A549 (cell line): ENCODE measurements around the gene SLC12A7. TPM values are rescaled to one million over a fixed set of nuclear protein-coding genes. Genes with fewer than 3 reads are reported as not detected.

Source experiments
- ATAC-seq, 2 experiments: fragments of 200-7000 bp in 1 of 2; fragments of >200 bp in 1 of 2; cut with Nextera tagmentation in 1 of 2; cut with Tn5 transposase in 1 of 2; 3 replicates each; pipeline versions ENCODE4 v1.8.0 to v1.9.1; 2018 to 2020; ENCODE audit warnings: mild to moderate bottlenecking in 1 of 2, moderate library complexity in 1 of 2
- CTCF ChIA-PET: fragments of 300-600 bp; sonication (Branson Sonifier 250); formaldehyde crosslinking; extraction: SDS; loops from one replicate; lab custom pipeline; 2021; ENCODE audit warnings: antibody characterized with exemption, inconsistent platforms; lab: Yijun Ruan, JAX
- POLR2A ChIA-PET: fragments of 350-600 bp; formaldehyde crosslinking; extraction: SDS; loops from one replicate; lab custom pipeline; 2021; ENCODE audit warnings: antibody characterized with exemption, inconsistent platforms; lab: Yijun Ruan, JAX
- DNase-seq, 2 experiments: peaks; one replicate each; pipeline versions ENCODE4 v3.0.0 to v3.0.0-alpha.2; 2011 to 2016; ENCODE audit warnings: low read depth in 1 of 2, low spot score in 1 of 2
- FAIRE-seq: peaks from 2 replicates; lab custom pipeline; 2011; peaks lifted over from hg19 to GRCh38; lab: Jason Lieb, UNC
- H3K27ac ChIP-seq, 2 experiments: fragments of >200 bp; sonication (Bioruptor Twin); formaldehyde crosslinking; 3 replicates each; pipeline ENCODE4 v1.5.1; 2016 to 2017
- H3K4me1 ChIP-seq: fragments of >200 bp; sonication (Bioruptor Twin); formaldehyde crosslinking; 3 replicates; pipeline ENCODE4 v1.6.1; 2016
- H3K4me2 ChIP-seq: fragments of >200 bp; sonication (Bioruptor Twin); formaldehyde crosslinking; 3 replicates; pipeline ENCODE4 v1.6.1; 2016
- H3K4me3 ChIP-seq: fragments of >200 bp; sonication (Bioruptor Twin); formaldehyde crosslinking; 3 replicates; pipeline ENCODE4 v1.5.1; 2016
- H3K9me3 ChIP-seq: fragments of >200 bp; sonication (Bioruptor Twin); formaldehyde crosslinking; 3 replicates; pipeline ENCODE4 v1.6.1; 2016
- CHD2 ChIP-seq: fragments of 150-350 bp; IDR thresholded peaks from 2 replicates; pipeline ENCODE4 v1.6.1; 2014; ENCODE audit warnings: low read length; ENCODE audit not compliant: partially characterized antibody
- CTCF ChIP-seq: fragments of >200 bp; sonication (Bioruptor Twin); formaldehyde crosslinking; IDR thresholded peaks from 3 replicates; pipeline ENCODE4 v1.5.1; 2016
- E2F6 ChIP-seq: IDR thresholded peaks from 2 replicates; pipeline ENCODE4 v1.6.1; 2012; ENCODE audit warnings: low read depth, borderline replicate concordance
- ELK1 ChIP-seq: fragments of 150-350 bp; IDR thresholded peaks from 2 replicates; pipeline ENCODE4 v1.6.1; 2014; ENCODE audit warnings: low read depth, mild to moderate bottlenecking, low read length
- ESRRA ChIP-seq: fragments of 150-350 bp; IDR thresholded peaks from 2 replicates; pipeline ENCODE4 v1.6.1; 2014; ENCODE audit warnings: mild to moderate bottlenecking, low read length, borderline replicate concordance
- FOSB ChIP-seq: fragments of 250-450 bp; sonication (Bioruptor Pico); IDR thresholded peaks from 2 replicates; pipeline ENCODE4 v1.5.0; 2020; ENCODE audit warnings: mild to moderate bottlenecking, moderate library complexity
- GATA3 ChIP-seq: IDR thresholded peaks from 2 replicates; pipeline ENCODE4 v1.6.1; 2012; ENCODE audit warnings: borderline replicate concordance
- HDAC2 ChIP-seq: fragments of 200-600 bp; sonication (generic); IDR thresholded peaks from 2 replicates; pipeline ENCODE4 v1.6.1; 2016
- HES2 ChIP-seq: fragments of >200 bp; sonication (Bioruptor Twin); formaldehyde crosslinking; IDR thresholded peaks from 2 replicates; pipeline ENCODE4 v1.6.1; 2016
- HEYL ChIP-seq: fragments of 250-450 bp; sonication (Bioruptor Pico); IDR thresholded peaks from 2 replicates; pipeline ENCODE4 v1.8.0; 2021; ENCODE audit warnings: mild to moderate bottlenecking, moderate library complexity
- MAX ChIP-seq: IDR thresholded peaks from 2 replicates; pipeline ENCODE4 v1.6.1; 2012
- MAZ ChIP-seq: fragments of 150-350 bp; IDR thresholded peaks from 2 replicates; pipeline ENCODE4 v1.6.1; 2014; ENCODE audit warnings: antibody characterized with exemption, low read depth, low read length, borderline replicate concordance
- NFE2L2 ChIP-seq: fragments of 150-350 bp; conservative IDR thresholded peaks from 2 replicates; pipeline ENCODE4 v1.6.1; 2014; ENCODE audit warnings: low read length
- POLR2A ChIP-seq: IDR thresholded peaks from 2 replicates; pipeline ENCODE4 v1.6.1; 2012; ENCODE audit warnings: mild to moderate bottlenecking, low read length
- RAD21 ChIP-seq, 2 experiments: fragments of >200 bp in 1 of 2; sonication (Bioruptor Twin) in 1 of 2; formaldehyde crosslinking in 1 of 2; IDR thresholded peaks in 1 of 2; conservative IDR thresholded peaks in 1 of 2; 2 replicates in 1 of 2; 3 replicates in 1 of 2; pipeline ENCODE4 v1.6.1; 2012 to 2018; ENCODE audit warnings: inconsistent platforms in 1 of 2
- RNF2 ChIP-seq: fragments of 200-600 bp; sonication (generic); IDR thresholded peaks from 2 replicates; pipeline ENCODE4 v1.6.1; 2016; ENCODE audit warnings: low read depth, mild to moderate bottlenecking, antibody characterized with exemption, moderate library complexity, borderline replicate concordance
- SMC3 ChIP-seq: fragments of >200 bp; sonication (Bioruptor Twin); formaldehyde crosslinking; IDR thresholded peaks from 3 replicates; pipeline ENCODE4 v1.6.1; 2018; ENCODE audit warnings: inconsistent platforms
- SREBF2 ChIP-seq: fragments of 450-650 bp; IDR thresholded peaks from 2 replicates; pipeline ENCODE4 v1.6.1; 2014; ENCODE audit warnings: mild to moderate bottlenecking, moderate library complexity
- TFCP2L1 ChIP-seq: fragments of 250-450 bp; sonication (Bioruptor Pico); IDR thresholded peaks from 2 replicates; pipeline ENCODE4 v1.5.0; 2021; ENCODE audit warnings: mild to moderate bottlenecking
- USF2 ChIP-seq: fragments of 450-650 bp; IDR thresholded peaks from 2 replicates; pipeline ENCODE4 v1.6.1; 2014; ENCODE audit warnings: antibody characterized with exemption
- ZNF302 ChIP-seq: fragments of 250-450 bp; sonication (Bioruptor Pico); IDR thresholded peaks from 2 replicates; pipeline ENCODE4 v1.9.0; 2021; ENCODE audit warnings: inconsistent platforms, mild to moderate bottlenecking, moderate library complexity
- WGBS: methylation state at CpG from one replicate; pipeline ENCODE4 v1.1.6; 2017; ENCODE audit errors: missing lambda C conversion rate; 5-methylcytosine and 5-hydroxymethylcytosine counted together
- polyA plus RNA-seq, 4 experiments: library from polyadenylated mRNA; depleted of rRNA in 3 of 4; stranded (reverse); fragments of >200 nt; fragmentation: RNase III in 1 of 4; extraction: RNeasy Plus Mini Kit Qiagen cat#74134 plus additional on column Dnase treatment in 1 of 4; gene quantifications; 2 replicates in 3 of 4; 3 replicates in 1 of 4; pipeline ENCODE4 v1.2.3, GENCODE V29; 2011 to 2017

SLC12A7 gene
- polyA plus RNA-seq, 2 of the 4 experiments (the other 2 are of a cell fraction): 11.2 to 22.5 TPM

GRCh38 chr5:1090538-1090937 is 21.3 kb downstream of the SLC12A7 start:
- TF ChIP-seq RAD21 (conservative IDR thresholded peaks at IDR 0.05 in 1 of 2, IDR thresholded peaks at IDR 0.05 in 1 of 2) (no peak), HEYL (no peak), POLR2A (no peak), SMC3 (no peak), CTCF (no peak), MAX (no peak), MAZ (no peak), ESRRA (no peak), SREBF2 (no peak), GATA3 (no peak), NFE2L2 (no peak), CHD2 (no peak)
- TF ChIP-seq, all 56 proteins: peak for 0
- H3K4me2 ChIP-seq: no peak overlapping the region
- CTCF ChIA-PET: interaction anchor here (1.3 kb wide), 1 partner anchor 23 kb away, joined by 3 read pairs; no protein-coding TSS in a partner anchor
- FAIRE-seq (no peak), DNase-seq (no peak), ATAC-seq (no peak)
- H3K4me3 ChIP-seq: no peak overlapping the region
- 70% methylated on average over 12 of the region's 16 CpGs for WGBS
- POLR2A ChIA-PET: no interaction called here
- no peaks in the 10 kb centered on the region for H3K4me1 ChIP-seq
- no peak overlapping the region for H3K27ac ChIP-seq
- no peaks in the 10 kb centered on the region for H3K9me3 ChIP-seq

GRCh38 chr5:1089621-1090040 is 22.2 kb downstream of the SLC12A7 start:
- H3K4me1 ChIP-seq: no peaks in the 10 kb centered on the region
- no peak for FAIRE-seq
- H3K4me2 ChIP-seq: no peak overlapping the region
- no peak for TF ChIP-seq MAX
- TF ChIP-seq USF2: no peak
- TF ChIP-seq ZNF302 (CRISPR knock-in tag): no peak
- no peak for TF ChIP-seq RNF2
- TF ChIP-seq NFE2L2: no peak
- TF ChIP-seq FOSB (CRISPR knock-in tag): no peak
- no peak for TF ChIP-seq ELK1
- TF ChIP-seq CHD2: no peak
- no peak for TF ChIP-seq E2F6
- TF ChIP-seq, all 56 proteins: peak for 0
- DNase-seq: no peak
- H3K4me3 ChIP-seq: no peak overlapping the region
- H3K9me3 ChIP-seq: no peaks in the 10 kb centered on the region
- WGBS: 83% methylated on average over 14 of the region's 15 CpGs
- CTCF ChIA-PET: interaction anchor here (0.8 to 1.3 kb wide), 5 partner anchors 21 to 166 kb away, joined by 3 read pairs; no protein-coding TSS in a partner anchor
- no peak for ATAC-seq
- POLR2A ChIA-PET: no interaction called here
- H3K27ac ChIP-seq: no peak overlapping the region

- Histone ChIP-seq H3K4me2 (no peak overlapping the region), H3K4me3 (no peak overlapping the region), H3K4me1 (no peaks in the 10 kb centered on the region), H3K27ac (no peak overlapping the region), H3K9me3 (no peaks in the 10 kb centered on the region)
- ChIA-PET CTCF (interaction anchor here (0.8 to 1.3 kb wide), 5 partner anchors 21 to 165 kb away, joined by 3 read pairs; no protein-coding TSS in a partner anchor), POLR2A (no interaction called here)
- TF ChIP-seq TFCP2L1 (CRISPR knock-in tag) (no peak), HDAC2 (no peak), NFE2L2 (no peak), MAX (no peak), HES2 (no peak)
- 90% methylated on average over 11 of the region's 11 CpGs for WGBS
- ATAC-seq (no peak), FAIRE-seq (no peak), DNase-seq (no peak)
Observed at GRCh38 chr5:1089146-1089545, 22.7 kb downstream of the SLC12A7 start.
